Measurements from ENCODE around the gene CCSAP. TPM values are rescaled to one million over a fixed set of nuclear protein-coding genes. Genes with fewer than 3 reads are reported as not detected.

Gene CCSAP
- total and polyA plus RNA-seq, 2 experiments from 2014 or later: 2.7 to 12.0 TPM

- no peak overlapping the region for H3K4me2 ChIP-seq
- H3K36me3 ChIP-seq (replicated peaks; ENCODE audit: insufficient read depth, low read depth): no peaks in the 10 kb centered on the region
- TF ChIP-seq, protein P1, sequence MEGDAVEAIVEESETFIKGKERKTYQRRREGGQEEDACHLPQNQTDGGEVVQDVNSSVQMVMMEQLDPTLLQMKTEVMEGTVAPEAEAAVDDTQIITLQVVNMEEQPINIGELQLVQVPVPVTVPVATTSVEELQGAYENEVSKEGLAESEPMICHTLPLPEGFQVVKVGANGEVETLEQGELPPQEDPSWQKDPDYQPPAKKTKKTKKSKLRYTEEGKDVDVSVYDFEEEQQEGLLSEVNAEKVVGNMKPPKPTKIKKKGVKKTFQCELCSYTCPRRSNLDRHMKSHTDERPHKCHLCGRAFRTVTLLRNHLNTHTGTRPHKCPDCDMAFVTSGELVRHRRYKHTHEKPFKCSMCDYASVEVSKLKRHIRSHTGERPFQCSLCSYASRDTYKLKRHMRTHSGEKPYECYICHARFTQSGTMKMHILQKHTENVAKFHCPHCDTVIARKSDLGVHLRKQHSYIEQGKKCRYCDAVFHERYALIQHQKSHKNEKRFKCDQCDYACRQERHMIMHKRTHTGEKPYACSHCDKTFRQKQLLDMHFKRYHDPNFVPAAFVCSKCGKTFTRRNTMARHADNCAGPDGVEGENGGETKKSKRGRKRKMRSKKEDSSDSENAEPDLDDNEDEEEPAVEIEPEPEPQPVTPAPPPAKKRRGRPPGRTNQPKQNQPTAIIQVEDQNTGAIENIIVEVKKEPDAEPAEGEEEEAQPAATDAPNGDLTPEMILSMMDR (IDR thresholded peaks at IDR 0.05; ENCODE audit: poor library complexity): no peak
- TF ChIP-seq EZH2 (IDR thresholded peaks at IDR 0.05; ENCODE audit: borderline replicate concordance) (no peak), EZH2phosphoT487 (IDR thresholded peaks at IDR 0.05; ENCODE audit: low read depth, severe bottlenecking, unreplicated experiment) (no peak)
- H4K20me1 ChIP-seq (ENCODE audit: insufficient read depth, poor library complexity, severe bottlenecking): no peaks in the 10 kb centered on the region
- 98% methylated on average over 4 of the region's 4 CpGs for WGBS (ENCODE audit: low lambda C conversion rate, missing lambda C conversion rate)
- no peak overlapping the region for H3K27ac ChIP-seq
- H3K9me2 ChIP-seq (replicated peaks; ENCODE audit: insufficient read depth): no peaks in the 10 kb centered on the region
- H2AFZ ChIP-seq: no peak overlapping the region
- H3K79me2 ChIP-seq: no peaks in the 10 kb centered on the region
- peaks cover 6% of the 10 kb centered on the region for H3K4me1 ChIP-seq (ENCODE audit: insufficient read depth)
- H3K4me3 ChIP-seq: no peak overlapping the region
- no peak for DNase-seq (ENCODE audit: low spot score)
- no peaks in the 10 kb centered on the region for H3K9me3 ChIP-seq (ENCODE audit: low read depth)
- H3K27me3 ChIP-seq: no peaks in the 10 kb centered on the region
Observed at GRCh38 chr1:229303855-229304254, 39.0 kb downstream of the CCSAP start.

DNA sequence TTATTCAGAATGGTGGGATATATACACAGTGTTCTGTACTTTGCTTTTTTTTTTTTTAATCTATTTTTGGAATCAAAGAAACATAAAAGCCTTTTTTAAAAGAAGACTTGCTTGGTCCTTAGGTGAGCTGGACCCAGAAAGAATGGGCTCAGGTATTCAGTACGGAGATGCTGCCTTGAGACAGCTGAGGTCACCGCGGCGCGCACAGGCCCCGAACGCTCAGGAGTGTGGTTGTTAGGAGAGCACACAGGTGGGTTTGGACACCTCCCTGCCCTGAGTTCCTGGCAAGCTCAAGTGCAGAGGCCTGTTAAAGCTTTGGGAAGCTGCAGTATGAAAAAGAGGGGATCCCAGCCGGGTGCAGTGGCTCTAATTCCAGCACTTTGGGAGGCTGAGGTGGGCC is 40.1 kb downstream of the CCSAP start:
- Histone ChIP-seq H3K4me3 (no peak overlapping the region), H3K36me3 (replicated peaks; ENCODE audit: insufficient read depth, low read depth) (no peaks in the 10 kb centered on the region), H2AFZ (no peak overlapping the region), H3K4me1 (ENCODE audit: insufficient read depth) (peaks cover 13% of the 10 kb centered on the region), H3K4me2 (no peak overlapping the region), H3K9me2 (replicated peaks; ENCODE audit: insufficient read depth) (no peaks in the 10 kb centered on the region), H3K27ac (no peak overlapping the region), H4K20me1 (ENCODE audit: insufficient read depth, poor library complexity, severe bottlenecking) (no peaks in the 10 kb centered on the region), H3K79me2 (no peaks in the 10 kb centered on the region), H3K27me3 (no peaks in the 10 kb centered on the region), H3K9me3 (ENCODE audit: low read depth) (no peaks in the 10 kb centered on the region)
- 98% methylated on average over 8 of the region's 8 CpGs for WGBS (ENCODE audit: low lambda C conversion rate, missing lambda C conversion rate)
- TF ChIP-seq, protein P1 (IDR thresholded peaks at IDR 0.05; ENCODE audit: poor library complexity): no peak
- no peak for TF ChIP-seq EZH2 (IDR thresholded peaks at IDR 0.05; ENCODE audit: borderline replicate concordance)
- no peak for TF ChIP-seq EZH2phosphoT487 (IDR thresholded peaks at IDR 0.05; ENCODE audit: low read depth, severe bottlenecking, unreplicated experiment)
- DNase-seq (ENCODE audit: low spot score): no peak

GRCh38 chr1:229300099-229300757 is 42.6 kb downstream of the CCSAP start:
- H2AFZ ChIP-seq: no peak overlapping the region
- H3K79me2 ChIP-seq: no peaks in the 10 kb centered on the region
- no peak overlapping the region for H3K27ac ChIP-seq
- H4K20me1 ChIP-seq (ENCODE audit: insufficient read depth, poor library complexity, severe bottlenecking): no peaks in the 10 kb centered on the region
- H3K4me3 ChIP-seq: no peak overlapping the region
- TF ChIP-seq, protein P1 (IDR thresholded peaks at IDR 0.05; ENCODE audit: poor library complexity): no peak
- TF ChIP-seq EZH2phosphoT487 (IDR thresholded peaks at IDR 0.05; ENCODE audit: low read depth, severe bottlenecking, unreplicated experiment): no peak
- TF ChIP-seq EZH2 (IDR thresholded peaks at IDR 0.05; ENCODE audit: borderline replicate concordance): no peak
- H3K27me3 ChIP-seq: no peaks in the 10 kb centered on the region
- no peaks in the 10 kb centered on the region for H3K9me2 ChIP-seq (replicated peaks; ENCODE audit: insufficient read depth)
- H3K36me3 ChIP-seq (replicated peaks; ENCODE audit: insufficient read depth, low read depth): no peaks in the 10 kb centered on the region
- H3K4me1 ChIP-seq (ENCODE audit: insufficient read depth): peaks cover 13% of the 10 kb centered on the region
- DNase-seq (ENCODE audit: low spot score): no peak
- H3K4me2 ChIP-seq: no peak overlapping the region
- WGBS (ENCODE audit: low lambda C conversion rate, missing lambda C conversion rate): 75% methylated on average over 6 of the region's 6 CpGs
- H3K9me3 ChIP-seq (ENCODE audit: low read depth): no peaks in the 10 kb centered on the region
